WI38 (cell line): ENCODE results near the gene CACNA1I.
"Not testable (repeated sequence)": the region's sequence is repeated elsewhere in the genome, so short reads cannot be mapped to it uniquely, and the experiment has no call there.

Experiments used
- H3K4me3 ChIP-seq: 2 replicates; pipeline ENCODE4 v1.5.1; 2011; ENCODE audit warnings: low read depth, mild to moderate bottlenecking, control low read depth, low read length
- TF ChIP-seq, protein P1 (sequence below): IDR thresholded peaks from 2 replicates; pipeline ENCODE4 v1.5.1; 2012; ENCODE audit warnings: low read depth, mild to moderate bottlenecking, control low read depth, low read length

The CACNA1I gene

DNA sequence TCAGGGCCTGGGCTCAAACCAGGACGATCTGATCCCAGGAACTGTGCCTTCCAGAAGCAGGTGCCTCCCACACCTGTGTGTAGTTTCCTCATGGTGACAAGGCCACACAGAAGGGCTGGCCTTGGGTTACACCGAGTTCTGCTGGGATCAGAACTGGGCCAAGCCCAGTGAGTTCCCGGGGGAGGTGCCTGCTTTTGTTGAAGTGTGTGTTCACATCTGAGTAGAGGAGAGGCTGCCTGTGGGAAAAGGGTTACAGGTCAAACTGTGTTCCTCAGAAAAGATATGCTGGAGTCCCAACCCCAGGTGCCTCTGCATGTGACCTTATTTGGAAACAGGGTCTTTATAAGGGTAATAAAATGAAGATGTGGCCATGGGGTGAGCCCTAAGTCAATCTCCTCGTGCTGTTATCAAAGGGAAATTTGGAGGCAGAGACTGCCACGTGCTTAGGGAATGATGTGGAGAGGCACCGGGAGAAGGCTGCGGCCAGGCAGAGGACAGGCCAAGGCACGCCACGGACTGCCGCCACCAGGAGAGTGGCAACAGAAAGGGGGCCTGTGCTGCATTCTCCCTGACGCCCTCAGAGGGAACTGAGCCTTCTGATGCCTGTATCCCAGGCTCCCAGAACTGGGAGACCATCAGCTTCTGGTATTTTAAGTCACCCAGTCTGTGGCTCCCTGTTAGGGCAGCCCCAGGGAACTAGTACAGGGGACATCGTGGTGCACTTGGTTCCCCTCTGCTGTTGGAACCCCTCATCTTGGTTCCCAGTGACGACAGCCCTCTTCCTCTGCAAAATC is 158.8 kb downstream of the CACNA1I start:
- TF ChIP-seq, protein P1, sequence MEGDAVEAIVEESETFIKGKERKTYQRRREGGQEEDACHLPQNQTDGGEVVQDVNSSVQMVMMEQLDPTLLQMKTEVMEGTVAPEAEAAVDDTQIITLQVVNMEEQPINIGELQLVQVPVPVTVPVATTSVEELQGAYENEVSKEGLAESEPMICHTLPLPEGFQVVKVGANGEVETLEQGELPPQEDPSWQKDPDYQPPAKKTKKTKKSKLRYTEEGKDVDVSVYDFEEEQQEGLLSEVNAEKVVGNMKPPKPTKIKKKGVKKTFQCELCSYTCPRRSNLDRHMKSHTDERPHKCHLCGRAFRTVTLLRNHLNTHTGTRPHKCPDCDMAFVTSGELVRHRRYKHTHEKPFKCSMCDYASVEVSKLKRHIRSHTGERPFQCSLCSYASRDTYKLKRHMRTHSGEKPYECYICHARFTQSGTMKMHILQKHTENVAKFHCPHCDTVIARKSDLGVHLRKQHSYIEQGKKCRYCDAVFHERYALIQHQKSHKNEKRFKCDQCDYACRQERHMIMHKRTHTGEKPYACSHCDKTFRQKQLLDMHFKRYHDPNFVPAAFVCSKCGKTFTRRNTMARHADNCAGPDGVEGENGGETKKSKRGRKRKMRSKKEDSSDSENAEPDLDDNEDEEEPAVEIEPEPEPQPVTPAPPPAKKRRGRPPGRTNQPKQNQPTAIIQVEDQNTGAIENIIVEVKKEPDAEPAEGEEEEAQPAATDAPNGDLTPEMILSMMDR: no peak
- H3K4me3 ChIP-seq: no peak overlapping the region

DNA sequence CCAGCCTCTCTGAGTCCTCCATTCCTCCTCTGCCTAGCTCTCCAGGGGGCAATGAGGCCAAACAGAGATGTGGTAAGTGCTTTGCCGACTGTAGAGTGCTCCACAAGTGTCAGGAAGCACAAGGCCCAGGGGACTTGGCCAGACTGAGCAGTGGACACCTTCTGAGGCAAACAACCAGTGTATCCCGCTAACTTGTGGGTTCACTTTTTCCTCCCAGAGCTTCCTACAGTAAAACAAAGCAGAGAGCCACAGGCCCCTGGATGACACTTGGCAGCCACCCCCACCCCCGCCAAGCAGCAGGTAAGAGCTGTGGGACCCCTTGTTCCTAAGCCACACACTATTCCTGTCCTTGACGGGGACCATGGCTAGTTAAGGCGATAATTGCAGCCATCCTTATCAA is 160.9 kb downstream of the CACNA1I start:
- TF ChIP-seq, protein P1: no peak
- H3K4me3 ChIP-seq: no peak overlapping the region

DNA sequence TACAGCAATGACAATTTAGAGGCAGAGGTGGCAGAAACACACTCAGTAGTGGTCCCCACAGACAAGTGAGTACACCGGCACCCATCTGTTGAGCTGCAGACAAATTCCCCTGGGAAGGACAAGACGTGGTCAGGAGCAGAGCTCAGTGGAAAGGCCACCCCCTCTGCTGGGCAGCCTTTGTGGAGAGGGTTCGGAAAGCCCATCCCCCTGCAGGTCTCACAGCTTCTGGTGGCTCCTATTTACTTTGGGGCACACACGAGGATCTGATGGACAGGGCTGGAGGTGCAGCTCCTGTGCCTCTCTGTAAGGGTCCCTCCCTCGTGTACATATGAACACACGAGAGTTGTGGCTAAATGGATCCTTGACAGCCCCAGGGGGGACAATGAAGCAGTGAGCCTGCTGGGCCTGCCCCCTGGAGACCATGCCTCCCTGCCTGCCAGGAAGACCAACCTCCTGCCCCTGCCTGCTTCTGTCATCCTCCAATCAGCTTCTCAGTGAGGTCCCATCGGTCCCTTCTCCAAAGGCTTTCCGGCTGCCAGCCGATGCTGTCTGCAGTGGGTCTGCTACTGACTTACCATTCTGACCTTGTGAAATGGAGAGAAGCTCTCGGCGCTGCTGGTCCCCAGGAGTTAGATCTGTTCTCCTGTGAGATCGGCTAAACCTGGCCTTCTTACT is 161.5 kb downstream of the CACNA1I start:
- H3K4me3 ChIP-seq: no peak overlapping the region
- TF ChIP-seq, protein P1: no peak

DNA sequence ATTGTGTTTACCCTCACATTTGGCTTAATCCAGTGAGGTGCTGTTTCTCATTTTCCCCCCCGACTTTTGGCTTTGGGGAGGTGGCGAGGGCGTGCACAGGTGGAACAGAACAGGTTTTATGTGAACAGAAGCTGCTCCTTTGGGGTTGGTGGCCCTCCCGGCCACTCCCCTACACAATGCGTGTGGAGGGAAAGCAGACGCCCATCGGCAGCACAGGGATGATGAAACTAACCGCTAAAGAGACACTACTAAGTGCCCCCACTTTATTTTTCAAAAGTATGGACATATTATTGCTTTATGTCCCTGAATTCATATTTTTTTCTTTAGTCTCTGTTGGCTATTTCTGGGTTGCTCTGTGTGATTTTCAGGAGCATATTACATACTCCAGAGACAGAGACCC is 162.1 kb downstream of the CACNA1I start:
- H3K4me3 ChIP-seq: no peak overlapping the region
- TF ChIP-seq, protein P1: no peak

DNA sequence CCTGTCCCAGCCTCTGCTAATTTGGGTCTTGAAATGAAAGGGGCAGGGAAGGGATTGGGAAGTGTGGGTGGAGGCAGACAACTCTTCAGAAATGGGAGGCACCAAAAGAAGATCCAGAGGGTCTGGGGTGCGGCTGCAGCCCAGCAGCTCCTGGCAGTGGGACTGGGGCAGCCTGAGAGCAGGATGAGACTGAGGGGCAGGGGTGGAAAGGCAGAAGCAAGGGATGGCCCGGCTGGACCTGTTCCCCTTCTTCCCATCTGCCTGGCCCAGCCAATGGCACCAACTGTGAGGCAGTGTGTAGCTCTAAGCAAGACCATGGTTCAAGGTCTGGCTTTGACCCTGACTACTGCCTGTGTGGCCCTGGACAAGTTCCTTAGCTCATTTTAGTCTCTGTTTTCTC is 162.6 kb downstream of the CACNA1I start:
- TF ChIP-seq, protein P1: no peak
- H3K4me3 ChIP-seq: no peak overlapping the region

GRCh38 chr22:39734046-39734445 is 163.5 kb downstream of the CACNA1I start:
- not testable (repeated sequence) for H3K4me3 ChIP-seq

DNA sequence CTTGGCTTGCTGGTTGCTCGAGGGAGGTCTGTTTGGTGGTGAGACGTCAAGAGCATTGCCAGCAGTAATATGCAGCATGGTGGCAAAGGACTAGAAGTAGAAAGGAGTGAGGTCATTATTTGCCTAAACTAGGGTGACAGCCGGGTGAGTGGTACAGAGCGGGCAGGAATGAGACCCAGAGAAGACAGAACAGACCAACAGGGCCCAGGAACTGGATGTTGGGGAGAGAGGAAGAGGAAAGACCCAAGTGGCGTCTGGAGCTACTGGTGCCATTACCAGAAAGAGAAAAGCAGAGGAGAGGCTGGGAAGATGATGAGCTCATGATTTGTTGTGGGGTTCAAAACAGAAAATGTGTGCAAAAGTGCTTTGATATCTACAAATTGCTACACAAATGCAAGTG is 164.3 kb downstream of the CACNA1I start:
- no peak overlapping the region for H3K4me3 ChIP-seq
- TF ChIP-seq, protein P1: no peak

- H3K4me3 ChIP-seq: no peak overlapping the region
- TF ChIP-seq, protein P1: no peak
Measured at GRCh38 chr22:39735776-39736175, 165.2 kb downstream of the CACNA1I start.
